ENCODE results near the gene THSD4. TPM values are rescaled to one million over a fixed set of nuclear protein-coding genes. Genes with fewer than 3 reads are reported as not detected.

Gene THSD4
- total RNA-seq, 2 experiments from 2014 or later = not detected

- CTCF ChIA-PET (ENCODE audit: unreplicated experiment) = no interaction called here
- no peaks in the 10 kb centered on the region for H3K4me1 ChIP-seq (ENCODE audit: insufficient read depth, low read length, poor library complexity, severe bottlenecking)
These were observed 576.5 kb downstream of the THSD4 start for GRCh38 chr15:71691458-71692417.

GRCh38 chr15:71697236-71697635, 582.0 kb downstream of the THSD4 start:
- Histone ChIP-seq H3K9me3 (ENCODE audit: low read length) (no peaks in the 10 kb centered on the region), H3K36me3 (ENCODE audit: insufficient read depth, low read length) (no peaks in the 10 kb centered on the region), H3K4me1 (ENCODE audit: insufficient read depth, low read length, poor library complexity, severe bottlenecking) (no peaks in the 10 kb centered on the region), H3K4me2 (ENCODE audit: low read length) (no peak overlapping the region), H2AFZ (ENCODE audit: low read length) (no peak overlapping the region), H3K4me3 (ENCODE audit: low read depth, low read length, poor library complexity, severe bottlenecking) (no peak overlapping the region), H3K27ac (ENCODE audit: low read depth, low read length, poor library complexity, severe bottlenecking) (no peak overlapping the region), H3K79me2 (ENCODE audit: insufficient read depth, low read depth, low read length) (no peaks in the 10 kb centered on the region), H4K20me1 (ENCODE audit: insufficient read depth, low read length) (no peaks in the 10 kb centered on the region), H3K9me2 (ENCODE audit: insufficient read depth, low read length) (no peaks in the 10 kb centered on the region)
- POLR2A ChIA-PET = interaction anchor here (0.6 kb wide), 1 partner anchor 144 kb away, joined by 3 read pairs; no protein-coding TSS in a partner anchor
- TF ChIP-seq CTCF (conservative IDR thresholded peaks at IDR 0.05; ENCODE audit: low read length) = no peak
- TF ChIP-seq EZH2phosphoT487 (IDR thresholded peaks at IDR 0.05; ENCODE audit: borderline replicate concordance, low read depth, low read length) = no peak
- CTCF ChIA-PET (ENCODE audit: unreplicated experiment) = no interaction called here
- no peak for DNase-seq (ENCODE audit: low spot score)
- no TSS peak for BruUV-seq (replicated peaks)
- intact Hi-C loops (cut with micrococcal nuclease; ENCODE audit: unreplicated experiment) = no loop called here

More at GRCh38 chr15:71691458-71692417, 576.5 kb downstream of the THSD4 start:
- H4K20me1 ChIP-seq (ENCODE audit: insufficient read depth, low read length) = no peaks in the 10 kb centered on the region
- intact Hi-C loops (cut with micrococcal nuclease; ENCODE audit: unreplicated experiment) = no loop called here
- POLR2A ChIA-PET = interaction anchor here (0.6 kb wide), 1 partner anchor 1163 kb away, joined by 3 read pairs; no protein-coding TSS in a partner anchor
- no peaks in the 10 kb centered on the region for H3K36me3 ChIP-seq (ENCODE audit: insufficient read depth, low read length)
- H3K9me2 ChIP-seq (ENCODE audit: insufficient read depth, low read length) = no peaks in the 10 kb centered on the region
- no TSS peak for BruUV-seq (replicated peaks)
- no peaks in the 10 kb centered on the region for H3K9me3 ChIP-seq (ENCODE audit: low read length)
- TF ChIP-seq CTCF (conservative IDR thresholded peaks at IDR 0.05; ENCODE audit: low read length) = no peak
- TF ChIP-seq EZH2phosphoT487 (IDR thresholded peaks at IDR 0.05; ENCODE audit: borderline replicate concordance, low read depth, low read length) = no peak
- H2AFZ ChIP-seq (ENCODE audit: low read length) = no peak overlapping the region
- H3K27ac ChIP-seq (ENCODE audit: low read depth, low read length, poor library complexity, severe bottlenecking) = no peak overlapping the region
- H3K4me3 ChIP-seq (ENCODE audit: low read depth, low read length, poor library complexity, severe bottlenecking) = no peak overlapping the region
- no peak for DNase-seq (ENCODE audit: low spot score)
- H3K79me2 ChIP-seq (ENCODE audit: insufficient read depth, low read depth, low read length) = no peaks in the 10 kb centered on the region
- H3K4me2 ChIP-seq (ENCODE audit: low read length) = no peak overlapping the region

- intact Hi-C loops (cut with micrococcal nuclease; ENCODE audit: unreplicated experiment) = no loop called here
- Histone ChIP-seq H3K9me2 (ENCODE audit: insufficient read depth, low read length) (no peaks in the 10 kb centered on the region), H3K4me1 (ENCODE audit: insufficient read depth, low read length, poor library complexity, severe bottlenecking) (no peaks in the 10 kb centered on the region), H3K4me2 (ENCODE audit: low read length) (no peak overlapping the region), H3K27ac (ENCODE audit: low read depth, low read length, poor library complexity, severe bottlenecking) (no peak overlapping the region), H2AFZ (ENCODE audit: low read length) (no peak overlapping the region), H3K4me3 (ENCODE audit: low read depth, low read length, poor library complexity, severe bottlenecking) (no peak overlapping the region), H3K36me3 (ENCODE audit: insufficient read depth, low read length) (no peaks in the 10 kb centered on the region), H3K9me3 (ENCODE audit: low read length) (no peaks in the 10 kb centered on the region), H4K20me1 (ENCODE audit: insufficient read depth, low read length) (no peaks in the 10 kb centered on the region), H3K79me2 (ENCODE audit: insufficient read depth, low read depth, low read length) (no peaks in the 10 kb centered on the region)
- CTCF ChIA-PET (ENCODE audit: unreplicated experiment) = no interaction called here
- TF ChIP-seq CTCF (conservative IDR thresholded peaks at IDR 0.05; ENCODE audit: low read length) = no peak
- TF ChIP-seq EZH2phosphoT487 (IDR thresholded peaks at IDR 0.05; ENCODE audit: borderline replicate concordance, low read depth, low read length) = no peak
- no peak for DNase-seq (ENCODE audit: low spot score)
- no TSS peak for BruUV-seq (replicated peaks)
- POLR2A ChIA-PET = no interaction called here
These were observed 582.8 kb downstream of the THSD4 start for GRCh38 chr15:71698030-71698429.
